Fibroblast of lung (primary cell): ENCODE results near the gene GSC2. TPM values are rescaled to one million over a fixed set of nuclear protein-coding genes. Genes with fewer than 3 reads are reported as not detected.
A peak's percentile ranks its signal among the peaks of the same experiment; 100 is the strongest.

Source experiments
- DNase-seq, 2 donors: peaks; one replicate each; pipeline versions ENCODE4 v3.0.0 to v3.0.0-alpha.2; 2010; ENCODE audit warnings: low read depth in 2 of 2
- H2AFZ ChIP-seq: 2 replicates; pipeline ENCODE4 v1.5.1; 2012; ENCODE audit warnings: low read length, control low read depth, inconsistent platforms
- H3K27ac ChIP-seq: 2 replicates; pipeline ENCODE4 v1.5.1; 2011; ENCODE audit warnings: low read length, control low read depth; ENCODE audit not compliant: insufficient read depth
- H3K27me3 ChIP-seq: 2 replicates; pipeline ENCODE4 v1.5.1; 2011; ENCODE audit warnings: mild to moderate bottlenecking, low read length; ENCODE audit not compliant: control insufficient read depth, insufficient read depth
- H3K36me3 ChIP-seq: 2 replicates; pipeline ENCODE4 v1.5.1; 2011; ENCODE audit warnings: low read length; ENCODE audit not compliant: control insufficient read depth, insufficient read depth
- H3K4me1 ChIP-seq: 2 replicates; pipeline ENCODE4 v1.5.1; 2011; ENCODE audit warnings: low read length; ENCODE audit not compliant: control insufficient read depth, insufficient read depth; ENCODE audit errors: extremely low read depth
- H3K4me2 ChIP-seq: 2 replicates; pipeline ENCODE4 v1.5.1; 2011; ENCODE audit warnings: low read length, control low read depth; ENCODE audit not compliant: insufficient read depth; ENCODE audit errors: extremely low read depth
- H3K4me3 ChIP-seq, 4 experiments: fragments of 200-600 bp in 1 of 4; sonication (generic) in 1 of 4; replicated peaks in 1 of 4; 2 replicates each; pipeline ENCODE4 v1.5.1; 2011 to 2016; ENCODE audit warnings: low read length in 4 of 4, low read depth in 3 of 4, mild to moderate bottlenecking in 3 of 4, control low read depth in 2 of 4, inconsistent platforms in 1 of 4, mixed read lengths in 1 of 4; ENCODE audit not compliant: insufficient read depth in 1 of 4; ENCODE audit errors: control extremely low read depth in 1 of 4
- H3K79me2 ChIP-seq: 2 replicates; pipeline ENCODE4 v1.5.1; 2012; ENCODE audit warnings: mild to moderate bottlenecking, low read length, inconsistent platforms; ENCODE audit not compliant: control insufficient read depth, insufficient read depth
- H3K9ac ChIP-seq: 2 replicates; pipeline ENCODE4 v1.5.1; 2011; ENCODE audit warnings: mild to moderate bottlenecking, low read length, control low read depth; ENCODE audit not compliant: insufficient read depth
- H3K9me3 ChIP-seq: 2 replicates; pipeline ENCODE4 v1.5.1; 2012; ENCODE audit warnings: low read depth, low read length; ENCODE audit not compliant: control insufficient read depth, insufficient read depth
- H4K20me1 ChIP-seq: 2 replicates; pipeline ENCODE4 v1.5.1; 2011; ENCODE audit warnings: low read length; ENCODE audit not compliant: control insufficient read depth, insufficient read depth; ENCODE audit errors: extremely low read depth
- CTCF ChIP-seq, 2 donors: IDR thresholded peaks in 1 of 2; conservative IDR thresholded peaks in 1 of 2; 1 replicate in 1 of 2; 2 replicates in 1 of 2; pipeline ENCODE4 v1.5.1; 2011 to 2012; ENCODE audit warnings: low read length in 2 of 2, control low read depth in 1 of 2, inconsistent platforms in 1 of 2, low read depth in 1 of 2, mild to moderate bottlenecking in 1 of 2
- EZH2 ChIP-seq: IDR thresholded peaks from 2 replicates; pipeline ENCODE4 v1.5.1; 2012; ENCODE audit warnings: low read length, control low read depth, mild to moderate bottlenecking; ENCODE audit errors: missing control alignments
- polyA plus RNA-seq, 2 donors: library from polyadenylated mRNA; depleted of rRNA in 1 of 2; stranded (reverse) in 1 of 2; unstranded in 1 of 2; fragments of >200 nt; gene quantifications; 2 replicates each; pipeline ENCODE4 v1.2.1, GENCODE V29; 2011 to 2012; ENCODE audit warnings: missing spikeins in 1 of 2
- total RNA-seq: library from RNA; depleted of rRNA; stranded (reverse); fragments of >200 nt; gene quantifications from 2 replicates; pipeline ENCODE4 v1.2.1, GENCODE V29; 2014

GSC2 gene
- total and polyA plus RNA-seq, 2 donors (not counting 1 experiment from before 2014, with no cell fraction given) = not detected

- Histone ChIP-seq H3K4me2 (no peak overlapping the region), H3K4me3 (no peak overlapping the region), H3K36me3 (peaks cover 2% of the 10 kb centered on the region), H3K27me3 (no peaks in the 10 kb centered on the region), H3K9ac (no peak overlapping the region), H3K79me2 (peaks cover 23% of the 10 kb centered on the region), H3K9me3 (no peaks in the 10 kb centered on the region), H3K27ac (no peak overlapping the region), H4K20me1 (peaks cover 2% of the 10 kb centered on the region), H2AFZ (no peak overlapping the region), H3K4me1 (peaks cover 4% of the 10 kb centered on the region)
- DNase-seq = no peak
- TF ChIP-seq EZH2 (no peak), CTCF (conservative IDR thresholded peaks at IDR 0.05 in 1 of 2, IDR thresholded peaks at IDR 0.05 in 1 of 2; ENCODE audit: low read depth in 1 of 2, low read length in 2 of 2) (no peak)
These were observed 25.7 kb downstream of the GSC2 start for GRCh38 chr22:19124377-19124776.

- Histone ChIP-seq H3K27me3 (no peaks in the 10 kb centered on the region), H3K4me3 (no peak overlapping the region), H2AFZ (no peak overlapping the region), H3K9me3 (no peaks in the 10 kb centered on the region), H3K79me2 (peaks cover 27% of the 10 kb centered on the region), H3K9ac (no peak overlapping the region), H3K27ac (no peak overlapping the region), H4K20me1 (peaks cover 2% of the 10 kb centered on the region), H3K36me3 (peaks cover 3% of the 10 kb centered on the region), H3K4me1 (peaks cover 4% of the 10 kb centered on the region), H3K4me2 (no peak overlapping the region)
- TF ChIP-seq EZH2 (no peak), CTCF (conservative IDR thresholded peaks at IDR 0.05 in 1 of 2, IDR thresholded peaks at IDR 0.05 in 1 of 2; ENCODE audit: low read depth in 1 of 2, low read length in 2 of 2) (no peak)
- DNase-seq = no peak
These were observed 26.2 kb downstream of the GSC2 start for GRCh38 chr22:19123936-19124335.

GRCh38 chr22:19122752-19123492 lies 27.2 kb downstream of the GSC2 start:
- Histone ChIP-seq H4K20me1 (peaks cover 2% of the 10 kb centered on the region), H3K27ac (no peak overlapping the region), H3K4me2 (peak overlapping the region; percentile 94), H3K79me2 (peaks cover 38% of the 10 kb centered on the region), H3K9ac (peak overlapping the region; percentile 37), H3K4me1 (peaks cover 4% of the 10 kb centered on the region), H3K27me3 (no peaks in the 10 kb centered on the region), H3K4me3 (peak overlapping the region; percentile 41 to 55 (median 52)), H3K36me3 (peaks cover 6% of the 10 kb centered on the region), H3K9me3 (no peaks in the 10 kb centered on the region), H2AFZ (peak overlapping the region; percentile 78)
- DNase-seq = peak; percentile 17 to 19
- TF ChIP-seq CTCF (conservative IDR thresholded peaks at IDR 0.05 in 1 of 2, IDR thresholded peaks at IDR 0.05 in 1 of 2; ENCODE audit: low read depth in 1 of 2, low read length in 2 of 2) (no peak), EZH2 (no peak)
